Measurements from ENCODE around the gene NMRAL1. TPM values are rescaled to one million over a fixed set of nuclear protein-coding genes. Genes with fewer than 3 reads are reported as not detected.

NMRAL1 gene
- total RNA-seq, 1 donor from 2014 or later, result 28.5 TPM

DNA sequence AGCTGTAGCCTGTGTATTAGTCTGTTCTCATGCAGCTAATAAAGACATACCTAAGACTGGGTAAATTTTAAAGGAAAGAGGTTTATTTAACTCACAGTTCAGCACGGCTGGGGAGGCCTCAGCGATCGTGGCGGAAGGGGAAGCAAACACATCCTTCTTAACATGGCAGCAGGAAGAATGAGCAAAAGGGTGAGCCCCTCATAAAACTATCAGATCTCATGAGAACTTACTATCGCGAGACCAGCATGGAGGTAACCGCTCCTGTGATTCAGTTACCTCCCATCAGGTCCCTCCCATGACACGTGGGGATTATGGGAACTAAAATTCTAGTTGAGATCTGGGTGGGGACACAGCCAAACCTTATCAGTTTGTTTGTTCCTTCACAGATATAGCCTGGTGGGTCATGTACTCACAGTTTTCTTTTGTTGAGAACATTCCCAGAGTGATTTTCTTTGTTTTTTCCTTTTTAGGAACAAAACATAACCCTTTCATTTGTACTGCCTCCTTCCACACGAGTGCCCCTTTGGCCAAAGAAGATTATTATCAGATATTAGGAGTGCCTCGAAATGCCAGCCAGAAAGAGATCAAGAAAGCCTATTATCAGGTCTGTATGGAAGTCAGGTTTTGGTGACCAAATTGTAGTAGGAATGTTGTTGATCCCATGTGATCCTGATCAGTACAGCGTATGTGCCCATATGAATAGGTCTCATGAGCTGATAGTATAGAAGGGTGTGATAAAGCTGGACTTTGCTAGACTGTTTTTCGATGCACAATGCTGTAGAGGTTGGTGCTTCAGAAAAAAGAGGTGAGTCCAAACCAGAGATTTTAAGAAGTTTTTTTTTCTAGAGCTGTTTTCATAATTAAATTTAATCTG is 40.3 kb downstream of the NMRAL1 start:
- Histone ChIP-seq H3K27me3 (ENCODE audit: insufficient read depth, low read length) (no peaks in the 10 kb centered on the region), H4K20me1 (ENCODE audit: insufficient read depth, low read length) (peaks cover 18% of the 10 kb centered on the region), H3K9ac (ENCODE audit: low read length) (no peak overlapping the region), H3K9me3 (ENCODE audit: insufficient read depth, low read depth, low read length) (no peaks in the 10 kb centered on the region), H3K4me2 (ENCODE audit: low read length) (no peak overlapping the region), H3K36me3 (ENCODE audit: insufficient read depth, low read length) (peaks cover 36% of the 10 kb centered on the region), H2AFZ (ENCODE audit: low read depth, low read length) (no peak overlapping the region), H3K4me1 (ENCODE audit: insufficient read depth, low read length) (no peaks in the 10 kb centered on the region), H3K27ac (ENCODE audit: low read depth, low read length) (no peak overlapping the region), H3K79me2 (ENCODE audit: insufficient read depth, low read length) (peaks cover 48% of the 10 kb centered on the region), H3K4me3 (ENCODE audit: insufficient read depth, low read depth, low read length) (no peak overlapping the region)
- no peak overlapping the region for H3K4me3 Mint-ChIP-seq (ENCODE audit: unreplicated experiment)
- no peaks in the 10 kb centered on the region for H3K9me3 Mint-ChIP-seq (ENCODE audit: unreplicated experiment)
- H3K36me3 Mint-ChIP-seq (ENCODE audit: low read depth, unreplicated experiment), result peaks cover 14% of the 10 kb centered on the region
- H3K27me3 Mint-ChIP-seq (ENCODE audit: low read depth, unreplicated experiment), result no peaks in the 10 kb centered on the region
- peaks cover 3% of the 10 kb centered on the region for H3K4me1 Mint-ChIP-seq (ENCODE audit: low read depth, unreplicated experiment)
- TF ChIP-seq, protein P1, sequence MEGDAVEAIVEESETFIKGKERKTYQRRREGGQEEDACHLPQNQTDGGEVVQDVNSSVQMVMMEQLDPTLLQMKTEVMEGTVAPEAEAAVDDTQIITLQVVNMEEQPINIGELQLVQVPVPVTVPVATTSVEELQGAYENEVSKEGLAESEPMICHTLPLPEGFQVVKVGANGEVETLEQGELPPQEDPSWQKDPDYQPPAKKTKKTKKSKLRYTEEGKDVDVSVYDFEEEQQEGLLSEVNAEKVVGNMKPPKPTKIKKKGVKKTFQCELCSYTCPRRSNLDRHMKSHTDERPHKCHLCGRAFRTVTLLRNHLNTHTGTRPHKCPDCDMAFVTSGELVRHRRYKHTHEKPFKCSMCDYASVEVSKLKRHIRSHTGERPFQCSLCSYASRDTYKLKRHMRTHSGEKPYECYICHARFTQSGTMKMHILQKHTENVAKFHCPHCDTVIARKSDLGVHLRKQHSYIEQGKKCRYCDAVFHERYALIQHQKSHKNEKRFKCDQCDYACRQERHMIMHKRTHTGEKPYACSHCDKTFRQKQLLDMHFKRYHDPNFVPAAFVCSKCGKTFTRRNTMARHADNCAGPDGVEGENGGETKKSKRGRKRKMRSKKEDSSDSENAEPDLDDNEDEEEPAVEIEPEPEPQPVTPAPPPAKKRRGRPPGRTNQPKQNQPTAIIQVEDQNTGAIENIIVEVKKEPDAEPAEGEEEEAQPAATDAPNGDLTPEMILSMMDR (IDR thresholded peaks at IDR 0.05; ENCODE audit: insufficient read depth, low read depth, low read length), result no peak
- TF ChIP-seq EZH2 (IDR thresholded peaks at IDR 0.05; ENCODE audit: insufficient read depth, low read length), result no peak
- H3K27ac Mint-ChIP-seq (ENCODE audit: unreplicated experiment), result no peak overlapping the region
- no peak for DNase-seq (ENCODE audit: low read depth)
- FAIRE-seq, result no peak

DNA sequence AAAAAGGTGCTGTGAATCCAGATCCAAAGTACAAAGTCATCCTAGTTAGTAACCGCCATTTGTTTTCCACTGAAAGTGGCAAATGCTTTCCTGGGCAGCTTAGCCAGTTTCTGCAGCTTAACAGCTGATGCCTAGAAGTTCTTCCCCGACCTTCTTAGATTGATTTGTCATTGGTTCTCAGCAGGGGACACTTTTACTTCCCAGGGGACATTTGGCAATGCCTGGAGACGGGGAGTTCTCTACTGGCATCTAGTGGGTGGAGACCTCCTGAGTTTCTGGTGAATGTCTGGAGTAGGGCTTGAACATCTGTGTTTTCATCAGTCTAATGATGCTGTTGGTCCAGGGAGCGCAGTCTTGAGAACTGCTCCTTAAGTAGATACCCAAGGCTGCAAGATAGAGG is 41.2 kb downstream of the NMRAL1 start:
- Histone ChIP-seq H3K79me2 (ENCODE audit: insufficient read depth, low read length) (peaks cover 57% of the 10 kb centered on the region), H3K9ac (ENCODE audit: low read length) (no peak overlapping the region), H4K20me1 (ENCODE audit: insufficient read depth, low read length) (peaks cover 22% of the 10 kb centered on the region), H3K9me3 (ENCODE audit: insufficient read depth, low read depth, low read length) (no peaks in the 10 kb centered on the region), H3K36me3 (ENCODE audit: insufficient read depth, low read length) (peaks cover 33% of the 10 kb centered on the region), H3K27ac (ENCODE audit: low read depth, low read length) (no peak overlapping the region), H2AFZ (ENCODE audit: low read depth, low read length) (no peak overlapping the region), H3K4me2 (ENCODE audit: low read length) (no peak overlapping the region), H3K4me3 (ENCODE audit: insufficient read depth, low read depth, low read length) (no peak overlapping the region), H3K27me3 (ENCODE audit: insufficient read depth, low read length) (no peaks in the 10 kb centered on the region), H3K4me1 (ENCODE audit: insufficient read depth, low read length) (no peaks in the 10 kb centered on the region)
- FAIRE-seq, result no peak
- Mint-ChIP-seq H3K4me3 (ENCODE audit: unreplicated experiment) (no peak overlapping the region), H3K27me3 (ENCODE audit: low read depth, unreplicated experiment) (no peaks in the 10 kb centered on the region), H3K27ac (ENCODE audit: unreplicated experiment) (no peak overlapping the region), H3K4me1 (ENCODE audit: low read depth, unreplicated experiment) (peaks cover 3% of the 10 kb centered on the region), H3K36me3 (ENCODE audit: low read depth, unreplicated experiment) (peaks cover 14% of the 10 kb centered on the region), H3K9me3 (ENCODE audit: unreplicated experiment) (no peaks in the 10 kb centered on the region)
- DNase-seq (ENCODE audit: low read depth), result no peak
- TF ChIP-seq EZH2 (IDR thresholded peaks at IDR 0.05; ENCODE audit: insufficient read depth, low read length), result no peak
- TF ChIP-seq, protein P1 (IDR thresholded peaks at IDR 0.05; ENCODE audit: insufficient read depth, low read depth, low read length), result no peak

DNA sequence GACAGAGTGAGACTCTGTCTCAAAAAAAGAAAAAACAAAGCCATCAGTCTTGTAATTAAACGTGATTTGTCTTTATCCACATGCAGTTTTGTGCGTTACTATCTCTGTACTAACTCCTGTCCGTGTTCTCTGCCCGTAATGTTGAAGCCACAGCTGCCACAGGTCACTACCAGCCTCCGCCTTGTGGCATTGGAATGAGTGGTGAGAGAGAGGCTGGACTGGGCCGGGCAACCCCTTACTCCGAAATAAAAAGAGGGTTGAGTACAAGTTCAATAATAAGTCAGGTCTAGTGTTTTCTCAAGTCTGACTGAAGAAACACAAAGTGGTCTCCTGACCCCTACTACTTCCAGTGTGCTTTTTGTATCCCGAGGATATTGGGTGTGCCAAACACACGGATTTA is 43.4 kb downstream of the NMRAL1 start:
- DNase-seq (ENCODE audit: low read depth) (no peak), FAIRE-seq (no peak)
- Histone ChIP-seq H3K27me3 (ENCODE audit: insufficient read depth, low read length) (no peaks in the 10 kb centered on the region), H3K4me3 (ENCODE audit: insufficient read depth, low read depth, low read length) (no peak overlapping the region), H3K9ac (ENCODE audit: low read length) (no peak overlapping the region), H3K27ac (ENCODE audit: low read depth, low read length) (no peak overlapping the region), H3K36me3 (ENCODE audit: insufficient read depth, low read length) (peaks cover 22% of the 10 kb centered on the region), H4K20me1 (ENCODE audit: insufficient read depth, low read length) (peaks cover 26% of the 10 kb centered on the region), H2AFZ (ENCODE audit: low read depth, low read length) (no peak overlapping the region), H3K4me2 (ENCODE audit: low read length) (no peak overlapping the region), H3K4me1 (ENCODE audit: insufficient read depth, low read length) (peaks cover 4% of the 10 kb centered on the region), H3K9me3 (ENCODE audit: insufficient read depth, low read depth, low read length) (no peaks in the 10 kb centered on the region), H3K79me2 (ENCODE audit: insufficient read depth, low read length) (peaks cover 75% of the 10 kb centered on the region)
- Mint-ChIP-seq H3K4me1 (ENCODE audit: low read depth, unreplicated experiment) (peaks cover 10% of the 10 kb centered on the region), H3K4me3 (ENCODE audit: unreplicated experiment) (no peak overlapping the region), H3K9me3 (ENCODE audit: unreplicated experiment) (no peaks in the 10 kb centered on the region), H3K27me3 (ENCODE audit: low read depth, unreplicated experiment) (no peaks in the 10 kb centered on the region), H3K27ac (ENCODE audit: unreplicated experiment) (no peak overlapping the region), H3K36me3 (ENCODE audit: low read depth, unreplicated experiment) (peaks cover 7% of the 10 kb centered on the region)
- no peak for TF ChIP-seq EZH2 (IDR thresholded peaks at IDR 0.05; ENCODE audit: insufficient read depth, low read length)
- TF ChIP-seq, protein P1 (IDR thresholded peaks at IDR 0.05; ENCODE audit: insufficient read depth, low read depth, low read length), result no peak

Measured in astrocyte (in vitro differentiated cells and primary cell).